T-helper 1 cell treated with Interleukin-12 subunit alpha and Interleukin-12 subunit beta and Interleukin-4 antibody, amounts not matched to agents 30 μg/mL and 1 μg/mL, for 36 hours (primary cell): ENCODE results near the gene RMI2.

Source experiments
- H3K27ac Mint-ChIP-seq: one replicate; pipeline ENCODE4 v1.8.0; 2021; ENCODE audit warnings: mild to moderate bottlenecking, mixed read lengths
- H3K27me3 Mint-ChIP-seq: one replicate; pipeline ENCODE4 v1.8.0; 2021; ENCODE audit warnings: low read depth, mixed read lengths
- H3K36me3 Mint-ChIP-seq: one replicate; pipeline ENCODE4 v1.8.0; 2021; ENCODE audit warnings: low read depth, mixed read lengths
- H3K4me1 Mint-ChIP-seq: one replicate; pipeline ENCODE4 v1.8.0; 2021; ENCODE audit warnings: low read depth, mixed read lengths
- H3K4me3 Mint-ChIP-seq: one replicate; pipeline ENCODE4 v1.8.0; 2021; ENCODE audit warnings: mild to moderate bottlenecking, moderate library complexity, mixed read lengths
- H3K9me3 Mint-ChIP-seq: one replicate; pipeline ENCODE4 v1.8.0; 2021; ENCODE audit warnings: mixed read lengths

RMI2 gene

DNA sequence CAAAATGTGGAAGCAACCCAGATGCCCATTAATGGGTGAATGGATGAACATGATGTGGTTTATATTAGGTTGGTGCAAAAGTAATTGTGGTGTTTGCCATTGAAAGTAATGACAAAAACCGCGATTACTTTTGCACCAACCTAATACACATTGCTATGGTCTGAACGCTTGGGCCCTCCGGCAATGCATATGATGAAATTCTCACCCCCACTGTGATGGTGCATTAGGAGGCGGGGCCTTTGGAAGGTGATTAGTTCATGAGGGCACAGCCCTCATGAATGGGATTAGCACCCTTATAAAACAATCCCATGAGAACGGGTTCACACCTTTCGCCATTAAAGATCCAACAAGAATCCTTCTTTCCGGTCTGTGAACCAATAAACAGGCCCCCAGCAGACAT is 38.9 kb upstream of the RMI2 start:
- H3K27ac Mint-ChIP-seq, result no peak overlapping the region

DNA sequence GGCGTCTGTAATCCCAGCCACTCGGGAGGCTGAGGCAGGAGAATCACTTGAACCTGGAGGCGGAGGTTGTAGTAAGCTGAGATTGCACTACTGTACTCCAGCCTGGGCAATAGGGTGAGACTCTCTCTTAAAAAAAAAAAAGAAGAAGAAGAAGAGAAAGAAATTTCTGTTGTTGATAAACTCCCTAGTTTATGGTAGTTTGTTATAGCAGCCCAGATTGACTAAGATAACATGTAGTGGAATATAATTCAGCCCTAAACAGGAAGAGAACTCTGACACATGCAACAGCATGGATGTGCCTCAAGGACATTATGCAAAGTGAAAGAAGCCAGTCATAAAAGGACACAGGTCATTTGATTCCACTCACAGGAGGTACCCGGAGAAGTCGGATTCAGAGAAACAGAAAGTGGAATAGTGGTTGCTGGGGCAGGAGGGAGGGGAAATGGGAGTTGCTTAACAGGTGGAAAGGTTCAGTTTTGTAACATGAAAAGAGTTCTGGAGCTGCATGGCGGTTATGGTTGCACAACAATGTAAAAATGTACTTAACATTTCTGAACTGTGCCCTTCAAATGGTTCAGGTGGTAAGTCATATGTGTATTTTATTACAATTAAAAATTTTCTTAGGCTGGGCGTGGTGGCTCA is 38.1 kb upstream of the RMI2 start:
- Mint-ChIP-seq H3K4me1 (peaks cover 27% of the 10 kb centered on the region), H3K27ac (peak overlapping the region; percentile 55), H3K36me3 (peaks cover 2% of the 10 kb centered on the region), H3K27me3 (peaks cover 4% of the 10 kb centered on the region), H3K4me3 (no peak overlapping the region), H3K9me3 (no peaks in the 10 kb centered on the region)

More for the DNA sequence above, 38.9 kb upstream of the RMI2 start:
- Mint-ChIP-seq H3K4me1 (peaks cover 22% of the 10 kb centered on the region), H3K36me3 (peaks cover 2% of the 10 kb centered on the region), H3K9me3 (no peaks in the 10 kb centered on the region), H3K27me3 (peaks cover 4% of the 10 kb centered on the region), H3K4me3 (no peak overlapping the region)

DNA sequence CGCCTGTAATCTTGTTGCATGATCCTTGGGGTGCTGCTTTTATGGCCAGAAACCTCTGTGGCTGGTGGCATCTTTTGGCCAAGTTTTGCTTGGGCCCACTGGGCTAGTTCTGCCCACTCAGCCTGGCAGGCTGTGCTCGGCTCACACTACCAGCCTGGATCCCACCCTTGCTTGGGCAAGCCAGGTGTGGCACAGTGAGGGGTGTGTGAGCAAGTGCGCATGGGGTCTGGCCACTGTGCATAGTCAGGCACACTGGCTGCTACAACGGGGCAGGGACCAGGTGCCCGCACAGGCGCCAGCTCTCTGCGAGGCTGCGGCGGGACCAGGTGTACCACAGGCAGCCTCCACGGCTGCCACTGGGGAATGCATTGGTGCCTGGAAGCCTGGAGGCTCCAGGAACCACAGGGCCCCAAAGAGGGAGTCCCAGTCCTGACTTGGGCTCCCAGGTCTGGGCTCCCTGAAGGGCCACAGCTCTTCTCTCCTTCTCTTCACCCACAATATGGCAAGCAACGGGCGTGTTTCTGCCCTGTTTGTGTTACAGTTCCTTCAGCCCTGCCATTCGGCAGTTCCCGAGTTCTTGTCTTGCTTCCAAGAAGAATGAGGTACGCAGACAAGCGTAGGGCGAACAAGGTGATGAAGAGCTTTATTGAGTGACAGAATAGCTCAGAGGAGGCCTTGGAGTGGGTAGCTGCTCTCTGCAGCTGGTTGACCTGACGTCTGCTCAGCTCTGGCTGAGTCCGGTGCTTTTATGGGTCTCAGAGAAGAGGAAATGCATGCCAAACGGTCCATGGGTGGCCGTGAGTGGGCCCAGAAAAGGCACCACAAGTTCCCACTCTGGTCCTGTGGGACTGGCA is 37.4 kb upstream of the RMI2 start:
- Mint-ChIP-seq H3K9me3 (no peaks in the 10 kb centered on the region), H3K4me1 (peaks cover 32% of the 10 kb centered on the region), H3K4me3 (no peak overlapping the region), H3K27me3 (peaks cover 4% of the 10 kb centered on the region), H3K36me3 (peaks cover 2% of the 10 kb centered on the region), H3K27ac (no peak overlapping the region)

DNA sequence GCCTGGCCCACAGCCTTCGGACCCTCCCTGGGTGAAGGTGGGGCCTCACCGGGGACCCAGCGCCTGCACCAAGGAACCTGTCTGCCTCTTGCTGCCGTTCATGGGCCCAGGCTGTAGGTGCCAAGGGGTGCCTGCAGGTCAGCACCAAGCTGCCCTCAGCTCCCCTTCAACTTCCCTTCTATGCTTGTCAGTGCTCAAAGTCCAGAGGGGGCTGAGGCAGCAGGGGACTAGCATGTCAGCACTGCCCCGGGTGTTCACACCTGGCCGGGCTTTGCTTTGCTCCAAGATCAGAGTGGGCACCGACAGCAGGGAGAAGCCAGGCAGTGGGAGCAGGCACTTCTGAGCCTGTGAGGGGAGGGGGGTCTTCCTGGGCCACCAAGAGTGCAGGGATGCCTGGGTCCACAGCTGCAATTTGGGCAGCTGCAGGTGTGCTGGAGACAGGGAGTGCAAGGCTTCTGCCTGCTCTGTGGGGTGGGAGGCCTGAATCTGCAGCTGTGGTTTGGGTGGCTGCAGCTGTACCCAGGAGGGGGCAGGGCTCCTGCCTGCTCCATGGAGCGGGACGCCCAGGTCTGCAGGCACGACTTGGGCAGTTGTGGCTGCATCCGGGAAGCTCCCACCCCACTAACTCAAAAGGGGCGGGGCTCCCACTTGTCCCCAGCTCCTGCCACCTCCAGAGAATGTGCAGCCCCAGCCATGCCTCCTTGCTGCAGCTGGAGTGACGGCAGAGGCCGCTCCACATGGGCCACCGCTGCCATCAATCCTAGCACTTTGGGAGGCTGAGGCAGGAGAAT is 36.6 kb upstream of the RMI2 start:
- no peak overlapping the region for H3K4me3 Mint-ChIP-seq
- no peak overlapping the region for H3K27ac Mint-ChIP-seq
- H3K36me3 Mint-ChIP-seq, result peaks cover 2% of the 10 kb centered on the region
- H3K27me3 Mint-ChIP-seq, result peaks cover 4% of the 10 kb centered on the region
- H3K4me1 Mint-ChIP-seq, result peaks cover 40% of the 10 kb centered on the region
- H3K9me3 Mint-ChIP-seq, result no peaks in the 10 kb centered on the region

DNA sequence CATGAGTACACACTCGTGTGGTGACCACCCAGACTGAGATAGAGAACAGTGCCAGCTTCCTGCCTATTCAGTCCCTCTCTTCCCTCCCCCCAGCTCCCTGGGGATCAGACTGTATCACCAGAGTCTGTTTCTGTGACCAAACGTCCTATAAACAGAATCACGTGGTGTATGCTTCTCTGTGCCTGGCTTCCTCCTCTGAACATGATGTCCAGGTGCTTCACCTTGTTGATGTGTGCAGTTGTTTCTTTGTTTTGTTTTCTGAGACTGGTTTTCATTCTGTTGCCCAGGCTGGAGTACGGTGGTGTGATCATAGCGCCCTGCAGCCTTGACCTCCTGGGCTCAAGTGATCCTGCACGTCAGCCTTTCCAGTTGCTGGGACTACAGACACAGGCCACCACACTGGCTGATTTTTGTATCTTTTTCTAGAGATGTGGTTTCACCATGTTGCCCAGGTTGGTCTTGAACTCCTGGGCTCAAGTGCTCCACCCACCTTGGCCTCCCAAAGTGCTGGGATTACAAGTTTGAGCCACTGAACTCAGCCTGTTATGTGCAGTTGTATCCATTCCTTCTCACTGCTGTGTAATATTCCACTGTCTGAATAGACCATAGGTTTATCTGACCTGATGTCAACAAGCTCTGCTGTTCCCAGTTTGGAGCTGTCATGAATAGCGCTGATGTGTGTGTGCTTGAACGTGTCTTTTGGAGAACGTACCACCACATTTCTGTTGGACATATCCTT is 35.2 kb upstream of the RMI2 start:
- H3K9me3 Mint-ChIP-seq, result no peaks in the 10 kb centered on the region
- H3K27ac Mint-ChIP-seq, result peak overlapping the region; percentile 95
- peaks cover 2% of the 10 kb centered on the region for H3K36me3 Mint-ChIP-seq

GRCh38 chr16:11310634-11310977 is 34.7 kb upstream of the RMI2 start:
- H3K27ac Mint-ChIP-seq, result peak overlapping the region; percentile 95
- H3K4me1 Mint-ChIP-seq, result peaks cover 45% of the 10 kb centered on the region
- no peaks in the 10 kb centered on the region for H3K9me3 Mint-ChIP-seq
- H3K36me3 Mint-ChIP-seq, result peaks cover 2% of the 10 kb centered on the region
- H3K4me3 Mint-ChIP-seq, result peak overlapping the region; percentile 51
- H3K27me3 Mint-ChIP-seq, result no peaks in the 10 kb centered on the region

More for the DNA sequence above, 35.2 kb upstream of the RMI2 start:
- no peak overlapping the region for H3K4me3 Mint-ChIP-seq
- no peaks in the 10 kb centered on the region for H3K27me3 Mint-ChIP-seq
- H3K4me1 Mint-ChIP-seq, result peaks cover 45% of the 10 kb centered on the region

GRCh38 chr16:11310997-11311561 is 34.2 kb upstream of the RMI2 start:
- H3K4me3 Mint-ChIP-seq, result peak overlapping the region; percentile 51
- H3K27ac Mint-ChIP-seq, result peak overlapping the region; percentile 95
- H3K4me1 Mint-ChIP-seq, result peaks cover 46% of the 10 kb centered on the region
- H3K9me3 Mint-ChIP-seq, result no peaks in the 10 kb centered on the region
- no peaks in the 10 kb centered on the region for H3K27me3 Mint-ChIP-seq
- H3K36me3 Mint-ChIP-seq, result peaks cover 2% of the 10 kb centered on the region

- Mint-ChIP-seq H3K36me3 (peaks cover 2% of the 10 kb centered on the region), H3K9me3 (no peaks in the 10 kb centered on the region), H3K27me3 (no peaks in the 10 kb centered on the region), H3K27ac (peak overlapping the region; percentile 73), H3K4me3 (peak overlapping the region; percentile 71), H3K4me1 (peaks cover 49% of the 10 kb centered on the region)
Measured at GRCh38 chr16:11312718-11313492, 32.4 kb upstream of the RMI2 start.

DNA sequence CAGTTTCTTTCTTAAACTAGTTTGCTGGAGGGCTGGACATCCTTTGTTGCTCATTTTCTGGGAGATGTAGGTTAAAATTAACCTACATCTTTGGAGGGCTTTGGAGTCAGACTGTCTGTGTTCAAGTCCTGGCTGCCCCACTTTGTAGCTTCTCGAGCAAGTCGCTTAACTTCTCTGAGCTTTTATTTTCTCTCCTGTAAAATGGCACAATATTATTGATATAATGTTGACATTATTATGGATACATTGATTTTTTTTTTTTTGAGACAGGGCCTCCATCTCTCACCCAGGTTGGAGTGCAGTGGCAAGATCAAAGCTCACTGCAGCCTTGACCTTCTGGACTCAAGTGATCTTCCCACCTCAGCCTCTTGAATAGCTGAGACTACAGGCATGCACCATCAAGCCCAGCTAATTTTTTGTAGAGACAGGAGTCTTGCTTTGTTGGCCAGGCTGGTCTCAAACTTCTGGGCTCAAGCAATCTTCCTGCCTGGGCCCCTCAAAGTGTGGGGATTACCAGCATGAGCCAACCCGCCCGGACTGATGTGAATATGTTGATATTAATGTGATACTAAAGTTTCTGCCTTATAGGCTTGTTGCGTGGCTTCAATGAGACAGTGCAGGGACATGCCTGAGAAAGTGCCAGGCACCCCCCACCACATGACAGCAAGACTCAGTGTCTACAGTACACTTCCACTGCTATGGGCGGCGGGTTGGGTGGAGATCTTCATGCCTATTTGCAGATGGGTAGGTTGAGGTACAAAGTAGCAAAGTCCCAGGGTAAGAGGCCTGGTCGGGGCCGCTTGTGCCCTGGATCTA is 31.6 kb upstream of the RMI2 start:
- H3K36me3 Mint-ChIP-seq, result peaks cover 2% of the 10 kb centered on the region
- peaks cover 47% of the 10 kb centered on the region for H3K4me1 Mint-ChIP-seq
- no peaks in the 10 kb centered on the region for H3K9me3 Mint-ChIP-seq
- peak overlapping the region; percentile 1 for H3K4me3 Mint-ChIP-seq
- no peaks in the 10 kb centered on the region for H3K27me3 Mint-ChIP-seq
- H3K27ac Mint-ChIP-seq, result peak overlapping the region; percentile 24

DNA sequence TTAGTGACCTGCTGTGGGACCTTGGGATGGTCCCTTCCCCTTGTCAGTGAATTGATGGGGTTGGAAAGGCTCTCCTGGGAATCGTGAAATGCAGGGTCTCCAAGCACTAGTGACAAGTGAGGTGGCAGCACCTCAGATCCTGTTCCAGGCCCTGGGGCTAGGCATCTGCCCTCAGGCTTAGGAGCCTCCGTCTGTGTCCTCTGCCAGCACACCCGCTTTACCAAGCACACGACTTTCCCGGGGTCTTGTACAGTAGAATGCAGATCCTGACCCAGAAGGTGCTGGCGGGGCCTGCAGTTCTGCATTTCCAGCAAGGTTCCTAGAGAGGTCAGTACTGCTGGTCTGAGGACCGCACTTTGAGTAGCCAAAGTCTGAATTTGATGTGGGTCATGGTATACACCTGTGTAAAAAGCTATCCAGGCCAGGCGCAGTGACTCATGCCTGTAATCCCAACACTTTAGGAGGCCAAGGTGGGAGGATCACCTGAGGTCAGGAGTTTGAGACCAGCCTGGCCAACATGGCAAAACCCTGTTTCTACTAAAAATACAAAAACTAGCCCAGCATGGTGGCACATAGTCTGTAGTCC is 30.9 kb upstream of the RMI2 start:
- H3K4me1 Mint-ChIP-seq, result peaks cover 49% of the 10 kb centered on the region
- H3K4me3 Mint-ChIP-seq, result no peak overlapping the region
- no peaks in the 10 kb centered on the region for H3K27me3 Mint-ChIP-seq
- no peak overlapping the region for H3K27ac Mint-ChIP-seq
- H3K9me3 Mint-ChIP-seq, result no peaks in the 10 kb centered on the region
- H3K36me3 Mint-ChIP-seq, result peaks cover 2% of the 10 kb centered on the region

GRCh38 chr16:11315510-11315909 is 29.7 kb upstream of the RMI2 start:
- H3K27me3 Mint-ChIP-seq, result no peaks in the 10 kb centered on the region
- no peak overlapping the region for H3K4me3 Mint-ChIP-seq
- no peaks in the 10 kb centered on the region for H3K36me3 Mint-ChIP-seq
- H3K9me3 Mint-ChIP-seq, result no peaks in the 10 kb centered on the region
- peaks cover 44% of the 10 kb centered on the region for H3K4me1 Mint-ChIP-seq
- H3K27ac Mint-ChIP-seq, result no peak overlapping the region

- Mint-ChIP-seq H3K36me3 (no peaks in the 10 kb centered on the region), H3K27ac (peak overlapping the region; percentile 5), H3K27me3 (no peaks in the 10 kb centered on the region), H3K9me3 (no peaks in the 10 kb centered on the region), H3K4me1 (peaks cover 36% of the 10 kb centered on the region), H3K4me3 (no peak overlapping the region)
Measured at GRCh38 chr16:11316331-11317015, 28.8 kb upstream of the RMI2 start.
